ENCODE results near the gene TFB1M.

TFB1M gene

GRCh38 chr6:155290491-155290890 lies 23.8 kb downstream of the TFB1M start:
- Histone ChIP-seq H3K4me2 (ENCODE audit: low read length) (no peak overlapping the region), H3K9ac (ENCODE audit: low read length) (no peak overlapping the region), H3K18ac (ENCODE audit: low read length) (no peak overlapping the region), H2BK15ac (replicated peaks; ENCODE audit: low read depth) (no peak overlapping the region), H2AK5ac (ENCODE audit: low read length) (no peak overlapping the region), H3K79me2 (ENCODE audit: control insufficient read depth, insufficient read depth, low read length) (no peaks in the 10 kb centered on the region), H3K23ac (ENCODE audit: low read length) (no peak overlapping the region), H3K27me3 (ENCODE audit: insufficient read depth, low read length, poor library complexity) (no peaks in the 10 kb centered on the region), H3K79me1 (ENCODE audit: low read length) (peaks cover 2% of the 10 kb centered on the region), H3K4me1 (ENCODE audit: control insufficient read depth, low read depth, low read length) (peaks cover 2% of the 10 kb centered on the region), H3K56ac (ENCODE audit: low read length) (no peak overlapping the region), H4K5ac (ENCODE audit: low read length) (no peak overlapping the region), H2BK120ac (ENCODE audit: low read depth, low read length) (no peak overlapping the region), H3K4ac (ENCODE audit: low read depth, low read length) (no peak overlapping the region), H3K4me3 (ENCODE audit: low read length) (no peak overlapping the region), H3K27ac (ENCODE audit: low read depth, low read length) (peak overlapping the region; percentile 66), H3K36me3 (ENCODE audit: control insufficient read depth, insufficient read depth, low read length) (peaks cover 2% of the 10 kb centered on the region), H4K8ac (ENCODE audit: low read depth, low read length) (no peak overlapping the region), H2BK5ac (ENCODE audit: low read length) (no peak overlapping the region)
- WGBS (ENCODE audit: extremely low coverage, insufficient coverage, low lambda C conversion rate), result no CpG with 5 or more reads among the region's 5 CpGs
- no peak for DNase-seq

GRCh38 chr6:155287762-155288161 lies 26.5 kb downstream of the TFB1M start:
- no peaks in the 10 kb centered on the region for H3K27me3 ChIP-seq (ENCODE audit: insufficient read depth, low read length, poor library complexity)
- no peak overlapping the region for H2BK5ac ChIP-seq (ENCODE audit: low read length)
- no peak overlapping the region for H3K4me3 ChIP-seq (ENCODE audit: low read length)
- no peak overlapping the region for H4K8ac ChIP-seq (ENCODE audit: low read depth, low read length)
- no peak overlapping the region for H3K23ac ChIP-seq (ENCODE audit: low read length)
- no peak overlapping the region for H3K56ac ChIP-seq (ENCODE audit: low read length)
- H3K4me2 ChIP-seq (ENCODE audit: low read length), result no peak overlapping the region
- no peak overlapping the region for H2AK5ac ChIP-seq (ENCODE audit: low read length)
- H3K4me1 ChIP-seq (ENCODE audit: control insufficient read depth, low read depth, low read length), result peaks cover 2% of the 10 kb centered on the region
- H3K4ac ChIP-seq (ENCODE audit: low read depth, low read length), result no peak overlapping the region
- peaks cover 2% of the 10 kb centered on the region for H3K36me3 ChIP-seq (ENCODE audit: control insufficient read depth, insufficient read depth, low read length)
- no peak overlapping the region for H2BK120ac ChIP-seq (ENCODE audit: low read depth, low read length)
- DNase-seq, result no peak
- H3K27ac ChIP-seq (ENCODE audit: low read depth, low read length), result no peak overlapping the region
- H4K5ac ChIP-seq (ENCODE audit: low read length), result no peak overlapping the region
- no peak overlapping the region for H3K18ac ChIP-seq (ENCODE audit: low read length)
- WGBS (ENCODE audit: extremely low coverage, insufficient coverage, low lambda C conversion rate), result no CpG with 5 or more reads among the region's 2 CpGs
- H2BK15ac ChIP-seq (replicated peaks; ENCODE audit: low read depth), result no peak overlapping the region
- no peaks in the 10 kb centered on the region for H3K79me2 ChIP-seq (ENCODE audit: control insufficient read depth, insufficient read depth, low read length)
- H3K9ac ChIP-seq (ENCODE audit: low read length), result no peak overlapping the region
- peaks cover 2% of the 10 kb centered on the region for H3K79me1 ChIP-seq (ENCODE audit: low read length)

- Histone ChIP-seq H4K5ac (ENCODE audit: low read length) (no peak overlapping the region), H3K27me3 (ENCODE audit: insufficient read depth, low read length, poor library complexity) (no peaks in the 10 kb centered on the region), H3K23ac (ENCODE audit: low read length) (no peak overlapping the region), H3K79me1 (ENCODE audit: low read length) (no peaks in the 10 kb centered on the region), H2AK5ac (ENCODE audit: low read length) (no peak overlapping the region), H2BK120ac (ENCODE audit: low read depth, low read length) (no peak overlapping the region), H3K18ac (ENCODE audit: low read length) (no peak overlapping the region), H3K56ac (ENCODE audit: low read length) (no peak overlapping the region), H3K27ac (ENCODE audit: low read depth, low read length) (no peak overlapping the region), H3K79me2 (ENCODE audit: control insufficient read depth, insufficient read depth, low read length) (no peaks in the 10 kb centered on the region), H2BK15ac (replicated peaks; ENCODE audit: low read depth) (no peak overlapping the region), H3K4ac (ENCODE audit: low read depth, low read length) (no peak overlapping the region), H3K9ac (ENCODE audit: low read length) (no peak overlapping the region), H3K4me2 (ENCODE audit: low read length) (no peak overlapping the region), H2BK5ac (ENCODE audit: low read length) (no peak overlapping the region), H3K4me3 (ENCODE audit: low read length) (no peak overlapping the region), H3K4me1 (ENCODE audit: control insufficient read depth, low read depth, low read length) (no peaks in the 10 kb centered on the region), H4K8ac (ENCODE audit: low read depth, low read length) (no peak overlapping the region), H3K36me3 (ENCODE audit: control insufficient read depth, insufficient read depth, low read length) (peaks cover 2% of the 10 kb centered on the region)
- DNase-seq, result no peak
- no CpG with 5 or more reads among the region's 4 CpGs for WGBS (ENCODE audit: extremely low coverage, insufficient coverage, low lambda C conversion rate)
Measured at GRCh38 chr6:155284775-155285174, 29.5 kb downstream of the TFB1M start.

GRCh38 chr6:155278319-155279049 lies 35.8 kb downstream of the TFB1M start:
- H3K4me2 ChIP-seq (ENCODE audit: low read length), result no peak overlapping the region
- H2BK120ac ChIP-seq (ENCODE audit: low read depth, low read length), result no peak overlapping the region
- H3K79me2 ChIP-seq (ENCODE audit: control insufficient read depth, insufficient read depth, low read length), result no peaks in the 10 kb centered on the region
- H2BK5ac ChIP-seq (ENCODE audit: low read length), result no peak overlapping the region
- no peak overlapping the region for H2BK15ac ChIP-seq (replicated peaks; ENCODE audit: low read depth)
- DNase-seq, result no peak
- peaks cover under 1% of the 10 kb centered on the region for H3K4me1 ChIP-seq (ENCODE audit: control insufficient read depth, low read depth, low read length)
- H3K23ac ChIP-seq (ENCODE audit: low read length), result no peak overlapping the region
- no peaks in the 10 kb centered on the region for H3K27me3 ChIP-seq (ENCODE audit: insufficient read depth, low read length, poor library complexity)
- no peaks in the 10 kb centered on the region for H3K36me3 ChIP-seq (ENCODE audit: control insufficient read depth, insufficient read depth, low read length)
- no peak overlapping the region for H2AK5ac ChIP-seq (ENCODE audit: low read length)
- H4K5ac ChIP-seq (ENCODE audit: low read length), result no peak overlapping the region
- no peaks in the 10 kb centered on the region for H3K79me1 ChIP-seq (ENCODE audit: low read length)
- no peak overlapping the region for H3K27ac ChIP-seq (ENCODE audit: low read depth, low read length)
- no peak overlapping the region for H3K18ac ChIP-seq (ENCODE audit: low read length)
- no peak overlapping the region for H3K4ac ChIP-seq (ENCODE audit: low read depth, low read length)
- no peak overlapping the region for H3K9ac ChIP-seq (ENCODE audit: low read length)
- H4K8ac ChIP-seq (ENCODE audit: low read depth, low read length), result no peak overlapping the region
- WGBS (ENCODE audit: extremely low coverage, insufficient coverage, low lambda C conversion rate), result no CpG with 5 or more reads among the region's 5 CpGs
- H3K4me3 ChIP-seq (ENCODE audit: low read length), result no peak overlapping the region
- no peak overlapping the region for H3K56ac ChIP-seq (ENCODE audit: low read length)

- no peak overlapping the region for H2AK5ac ChIP-seq (ENCODE audit: low read length)
Measured at GRCh38 chr6:155276638-155277037, 37.6 kb downstream of the TFB1M start.

More at GRCh38 chr6:155276638-155277037, 37.6 kb downstream of the TFB1M start:
- DNase-seq, result no peak
- Histone ChIP-seq H2BK15ac (replicated peaks; ENCODE audit: low read depth) (no peak overlapping the region), H3K18ac (ENCODE audit: low read length) (no peak overlapping the region), H3K9ac (ENCODE audit: low read length) (no peak overlapping the region), H2BK120ac (ENCODE audit: low read depth, low read length) (no peak overlapping the region), H3K36me3 (ENCODE audit: control insufficient read depth, insufficient read depth, low read length) (no peaks in the 10 kb centered on the region), H3K4me3 (ENCODE audit: low read length) (no peak overlapping the region), H3K27ac (ENCODE audit: low read depth, low read length) (no peak overlapping the region), H4K8ac (ENCODE audit: low read depth, low read length) (no peak overlapping the region), H3K4ac (ENCODE audit: low read depth, low read length) (no peak overlapping the region), H3K79me2 (ENCODE audit: control insufficient read depth, insufficient read depth, low read length) (no peaks in the 10 kb centered on the region), H4K5ac (ENCODE audit: low read length) (no peak overlapping the region), H3K56ac (ENCODE audit: low read length) (no peak overlapping the region), H3K27me3 (ENCODE audit: insufficient read depth, low read length, poor library complexity) (no peaks in the 10 kb centered on the region), H3K79me1 (ENCODE audit: low read length) (no peaks in the 10 kb centered on the region), H3K4me2 (ENCODE audit: low read length) (no peak overlapping the region), H2BK5ac (ENCODE audit: low read length) (no peak overlapping the region), H3K23ac (ENCODE audit: low read length) (no peak overlapping the region), H3K4me1 (ENCODE audit: control insufficient read depth, low read depth, low read length) (peaks cover 2% of the 10 kb centered on the region)

All from mesendoderm (in vitro differentiated cells).